Measurements from ENCODE around the gene TMEM30A. TPM values are rescaled to one million over a fixed set of nuclear protein-coding genes. Genes with fewer than 3 reads are reported as not detected.

TMEM30A gene
- total RNA-seq = 133 TPM

DNA sequence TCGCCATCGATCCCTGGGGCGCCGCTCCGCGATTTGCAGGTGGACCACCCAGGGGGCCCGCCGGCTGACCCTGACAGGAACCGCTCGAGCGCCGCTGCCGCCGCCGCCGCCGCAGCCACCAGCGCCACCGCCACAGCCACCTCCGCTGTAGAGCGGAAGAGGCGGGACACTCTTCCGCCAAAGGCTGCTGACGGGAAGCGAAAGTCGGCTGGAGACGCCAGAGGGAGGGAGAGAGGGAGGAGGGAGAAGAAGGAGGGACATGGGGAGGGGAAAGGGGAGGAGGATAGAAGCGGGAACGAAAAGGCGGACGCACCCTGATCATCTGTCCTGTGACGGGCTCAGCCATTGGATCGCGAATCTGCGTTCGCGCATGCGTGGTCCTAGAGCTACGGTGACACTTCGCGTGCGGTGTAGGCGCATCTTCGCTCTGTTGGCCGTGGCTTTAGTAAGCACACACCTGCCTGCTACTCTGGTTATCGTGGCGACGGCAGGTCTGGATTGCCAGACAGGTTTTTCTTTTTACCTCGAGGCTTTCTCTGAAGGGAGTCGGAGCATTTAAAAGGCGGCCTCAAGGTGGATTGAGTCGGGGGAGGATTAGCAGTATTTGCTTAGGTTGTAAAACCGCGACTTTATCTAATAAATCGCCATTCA lies at the start of gene TMEM30A:
TMEM30A (minus strand) TSS at position 161 of the 651 bp plus-strand sequence; CDS start at position 7, 154 bp downstream.

DNA sequence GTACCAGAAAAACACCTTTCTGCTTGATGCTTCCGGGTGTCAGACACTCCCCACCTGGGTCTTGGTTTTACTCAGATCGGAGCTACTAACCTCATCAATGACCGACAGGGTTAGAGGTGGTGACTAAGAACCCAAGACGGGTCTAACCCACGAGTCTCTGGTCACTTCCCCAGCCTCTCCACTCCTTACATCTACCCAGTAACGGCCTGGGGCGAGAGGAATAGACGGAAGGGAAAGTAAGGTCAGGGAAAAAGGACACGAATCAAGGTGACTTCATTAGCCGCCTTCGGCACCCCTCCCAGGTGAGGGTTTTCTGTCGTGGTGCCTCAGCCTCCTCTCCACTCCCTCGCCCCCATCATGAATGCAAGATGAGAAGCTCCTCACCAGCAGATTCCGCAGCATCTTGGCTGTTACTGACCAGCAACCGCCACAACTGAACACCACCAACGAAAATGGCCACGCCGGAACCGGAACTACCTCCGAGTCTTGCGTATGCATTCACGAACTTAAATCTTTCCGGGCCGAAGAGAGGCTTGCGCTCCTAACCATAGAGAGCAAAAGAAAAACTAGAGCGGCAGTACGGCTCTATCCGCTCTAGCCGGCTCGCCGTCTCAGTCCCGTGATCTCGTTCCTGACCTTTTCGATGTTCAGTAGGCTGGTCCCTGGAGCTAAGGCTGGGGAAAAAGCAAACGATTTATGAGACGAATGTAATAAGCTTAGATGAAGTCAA lies 41.1 kb downstream of the TMEM30A start, which contains the start of gene COX7A2:
COX7A2 (minus strand) TSS at position 469 of the 730 bp plus-strand sequence; CDS start at position 402, 67 bp downstream.

DNA sequence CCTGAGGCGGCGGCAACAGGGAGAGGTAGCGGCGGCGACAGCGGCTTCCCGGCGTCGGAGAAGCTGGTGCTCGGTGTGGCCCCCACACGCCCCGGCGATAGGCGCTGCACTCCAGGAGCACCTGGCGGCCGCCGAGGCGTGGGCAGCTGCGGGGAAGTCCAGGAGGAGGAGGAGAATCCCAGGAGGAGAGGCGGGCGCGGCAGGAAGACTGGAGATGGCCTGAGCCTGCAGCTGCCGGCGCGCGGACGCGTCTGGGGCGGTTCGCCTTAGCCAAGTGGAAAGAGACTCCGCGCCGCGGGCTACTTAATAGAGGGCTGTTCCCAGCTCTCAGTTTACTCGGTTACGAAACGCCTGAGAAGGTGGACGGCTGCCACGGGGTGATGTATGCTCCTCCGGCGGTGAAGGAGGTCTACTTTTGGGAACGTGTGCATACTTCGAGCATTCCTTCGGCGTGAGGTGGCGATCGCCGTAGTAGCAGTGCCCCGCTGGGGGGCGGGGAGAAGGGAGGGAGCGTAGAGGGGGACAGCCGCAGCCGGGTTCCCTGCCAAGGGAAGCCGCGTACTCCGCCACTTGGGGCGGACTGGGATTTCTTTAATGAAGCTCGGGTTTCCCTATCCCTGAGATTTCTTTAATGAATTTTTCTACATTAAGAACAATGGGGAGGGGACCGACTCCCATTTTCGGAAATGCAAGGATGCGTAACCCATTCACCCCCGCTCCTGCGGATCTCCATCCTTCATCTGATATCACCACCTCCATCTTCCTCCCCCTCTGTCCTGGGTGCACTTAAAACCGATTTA lies 78.6 kb downstream of the TMEM30A start, which contains the start of gene COL12A1:
COL12A1 (minus strand) TSS at position 278 of the 800 bp plus-strand sequence. CDS start 3,261 bp downstream, outside the sequence.

Other genes starting within 250 kb of the TMEM30A start
- gene COL12A1, start 78.7 kb downstream of the TMEM30A start, total RNA-seq = 482 TPM
- gene COX7A2, start 41.0 kb downstream of the TMEM30A start, total RNA-seq = 54.0 TPM
- 16.8 TPM for gene FILIP1, start 209.0 kb upstream of the TMEM30A start, total RNA-seq

Measured in camera-type eye (tissue), 1 donor.